GM21526 (cell line): ENCODE measurements around the gene WDR37.

Experiments used
- ATAC-seq: cut with Tn5 transposase; IDR thresholded peaks from one replicate; pipeline ENCODE4 v1.9.1; 2021; ENCODE audit warnings: moderate library complexity; ENCODE audit not compliant: unreplicated experiment, low FRiP score

Gene WDR37

DNA sequence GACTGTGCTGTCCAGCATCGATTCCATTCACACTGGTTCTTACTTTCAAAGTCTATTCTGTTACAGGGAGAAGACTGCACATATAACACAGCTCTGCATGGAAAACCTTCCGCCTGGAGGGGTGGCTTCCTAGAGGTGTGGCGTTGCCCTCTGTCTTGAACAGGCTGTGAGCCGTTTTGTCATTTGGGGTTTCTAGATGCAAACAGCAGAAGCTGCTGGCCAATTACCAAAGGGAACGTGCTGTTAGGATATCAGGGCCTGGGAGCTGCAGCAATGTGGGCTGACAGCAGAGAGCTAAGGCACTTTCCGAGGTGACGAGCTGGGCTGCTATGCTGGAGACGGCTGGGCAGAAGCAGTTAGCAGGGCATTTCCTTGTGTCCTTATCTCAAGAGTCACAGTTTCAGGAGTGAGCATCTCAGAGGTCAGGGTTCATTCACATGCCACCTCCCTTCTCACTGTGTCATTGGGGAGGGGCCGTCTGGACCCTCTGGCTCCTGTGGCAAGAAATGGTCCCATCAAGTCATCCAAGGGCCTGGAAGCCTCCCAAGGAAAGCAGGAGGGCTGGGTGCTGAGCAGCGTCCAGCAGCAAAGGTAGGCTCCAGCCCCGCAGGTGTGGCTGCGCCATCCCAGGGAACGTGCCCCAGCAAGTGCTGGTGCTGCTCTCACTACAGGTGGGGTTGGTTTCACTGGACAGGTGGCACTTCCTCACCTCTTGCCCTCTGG lies 106.5 kb downstream of the WDR37 start:
- ATAC-seq = no peak

DNA sequence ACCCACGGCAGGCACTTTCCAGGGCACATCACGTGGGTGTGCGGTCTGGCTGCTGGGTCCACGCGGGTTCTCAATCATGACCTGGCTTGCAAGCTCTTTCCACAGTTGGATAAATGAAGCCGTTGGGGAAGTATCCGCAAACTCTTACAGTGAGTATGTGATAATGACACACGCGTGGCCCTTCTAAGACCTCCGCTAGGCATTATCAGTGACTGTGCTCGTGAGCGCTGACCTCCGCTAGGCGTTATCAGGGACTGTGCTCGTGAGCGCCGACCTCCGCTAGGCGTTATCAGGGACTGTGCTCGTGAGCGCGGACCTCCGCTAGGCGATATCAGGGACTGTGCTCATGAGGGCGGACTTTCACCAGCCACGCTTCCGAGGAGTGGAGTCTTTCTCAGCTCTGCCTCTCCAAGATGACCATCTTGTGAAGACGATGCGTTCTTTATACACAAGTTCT lies 107.0 kb downstream of the WDR37 start:
- ATAC-seq = no peak

DNA sequence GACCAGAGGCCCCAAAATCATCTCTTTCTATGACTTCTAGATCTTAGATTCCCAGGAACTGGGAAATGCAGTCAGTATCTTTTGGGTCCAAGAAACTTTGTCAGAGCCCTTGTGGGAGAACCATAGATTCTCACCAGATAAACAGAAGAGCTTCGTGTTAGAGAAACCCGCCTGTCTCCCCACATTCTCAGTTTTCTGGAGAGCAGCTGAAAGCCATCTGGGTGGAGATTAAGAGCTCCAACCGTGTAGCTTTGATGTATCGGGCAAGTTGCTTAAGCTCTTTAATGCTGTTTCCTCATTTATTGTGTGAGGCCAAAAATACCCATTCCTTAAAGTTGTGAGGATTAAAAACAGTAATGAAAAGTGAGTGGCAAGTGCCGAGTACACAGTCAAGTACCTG lies 107.6 kb downstream of the WDR37 start:
- ATAC-seq = no peak

DNA sequence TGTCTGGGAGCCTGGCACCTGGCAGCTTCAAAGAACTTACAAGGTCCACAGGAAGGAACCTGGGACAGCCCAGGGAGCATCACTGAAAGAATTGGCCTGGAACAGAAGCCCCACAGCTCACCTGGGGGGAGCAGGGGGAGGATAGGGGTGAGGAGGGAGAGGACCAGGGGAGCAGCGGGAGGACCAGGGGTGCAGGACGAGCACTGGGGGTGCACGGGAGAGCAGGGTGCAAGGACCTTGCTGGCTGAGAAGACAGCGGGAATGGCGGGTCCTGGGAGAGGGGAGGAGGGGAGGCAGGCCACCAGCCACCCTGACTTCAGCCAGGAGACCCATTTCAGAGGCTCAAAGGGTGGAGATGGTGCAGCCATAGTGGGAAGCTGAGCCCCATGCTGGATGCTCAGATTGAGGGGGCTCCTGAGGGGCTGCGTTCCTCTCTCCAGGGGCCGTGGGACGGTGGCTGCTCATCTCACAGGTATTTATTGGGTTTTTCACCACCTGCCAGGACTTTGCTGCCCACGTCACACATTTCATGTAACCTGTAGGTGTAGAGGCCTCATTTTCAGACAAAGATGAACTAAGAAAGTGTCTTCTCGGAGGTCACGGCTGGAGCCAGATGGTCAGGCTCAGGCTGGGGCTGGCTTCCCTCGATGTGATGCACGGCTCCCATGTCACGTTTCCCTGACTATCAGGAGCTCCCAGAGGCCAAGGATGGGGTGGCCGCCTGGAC lies 110.1 kb downstream of the WDR37 start:
- ATAC-seq = no peak

DNA sequence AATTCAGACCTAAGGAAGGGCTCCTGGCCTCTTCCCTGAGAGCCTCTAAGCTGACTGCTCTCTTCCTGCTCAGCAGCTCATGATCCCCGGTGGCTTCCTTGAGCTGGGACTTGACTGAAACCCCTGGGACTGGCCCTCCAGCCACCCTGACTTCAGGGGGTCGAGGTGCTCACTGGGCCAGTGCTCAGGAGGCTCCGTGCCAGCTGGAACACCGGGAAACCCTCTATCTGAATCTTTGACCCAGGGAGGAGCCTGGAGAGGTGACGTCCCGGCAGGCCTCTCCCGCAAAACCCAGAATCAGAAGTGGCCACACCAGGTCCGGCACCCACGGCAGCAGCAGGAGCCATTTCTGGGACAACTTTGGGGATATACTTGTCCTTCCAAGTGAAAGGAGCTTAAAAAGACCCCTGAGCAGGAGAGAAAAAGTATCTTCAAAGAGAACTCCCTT lies 110.7 kb downstream of the WDR37 start:
- ATAC-seq = no peak

DNA sequence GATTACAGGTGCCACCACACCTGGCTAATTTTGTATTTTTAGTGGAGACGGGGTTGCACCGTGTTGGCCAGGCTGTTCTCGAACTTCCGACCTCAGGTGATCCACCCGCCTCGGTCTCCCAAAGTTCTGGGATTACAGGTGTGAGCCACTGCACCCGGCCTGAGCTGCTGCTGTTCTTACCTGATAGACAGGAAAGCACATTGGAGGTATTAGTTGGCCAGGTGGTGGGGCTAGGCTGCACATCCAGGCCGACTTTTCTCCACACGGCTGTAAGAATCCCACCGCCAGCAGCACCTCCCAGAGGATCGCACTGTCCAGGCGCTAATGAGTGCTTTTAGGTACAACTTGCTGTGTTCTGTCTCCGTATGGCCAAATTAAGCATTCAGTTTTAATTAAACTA lies 112.6 kb downstream of the WDR37 start:
- ATAC-seq = no peak

DNA sequence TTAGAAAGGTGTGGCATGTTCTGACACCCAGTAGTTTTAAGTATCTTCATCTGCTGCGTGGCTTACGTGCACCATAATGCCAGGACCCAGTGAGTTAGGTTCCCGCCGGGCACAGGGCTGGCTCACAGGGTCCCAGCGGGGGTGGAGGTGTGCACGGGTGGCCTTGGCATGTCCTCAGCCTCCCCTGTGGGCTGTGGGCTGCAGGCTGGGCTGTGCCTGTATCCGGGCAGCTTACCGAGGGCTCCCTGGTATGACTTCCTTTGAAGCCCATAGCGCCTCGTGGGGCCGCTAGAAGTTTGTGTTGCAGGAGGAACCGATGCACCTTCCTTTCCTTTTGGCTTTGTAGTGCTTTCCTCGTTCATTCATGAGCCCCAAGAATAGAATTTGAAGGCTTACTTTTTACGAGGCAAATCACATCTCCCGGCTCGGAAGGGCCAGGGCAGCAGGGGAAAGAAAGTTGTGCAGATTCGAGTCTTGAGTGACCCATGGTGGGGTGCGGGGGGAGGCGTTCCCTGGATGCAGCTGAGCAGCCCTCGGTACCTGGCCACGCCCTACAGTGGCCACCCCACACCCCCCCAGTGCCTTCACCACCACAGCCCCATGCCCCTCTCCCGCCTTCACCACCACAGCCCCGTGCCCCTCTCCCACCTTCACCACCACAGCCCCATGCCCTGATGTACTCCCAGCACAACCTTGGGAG lies 113.2 kb downstream of the WDR37 start:
- ATAC-seq = no peak

DNA sequence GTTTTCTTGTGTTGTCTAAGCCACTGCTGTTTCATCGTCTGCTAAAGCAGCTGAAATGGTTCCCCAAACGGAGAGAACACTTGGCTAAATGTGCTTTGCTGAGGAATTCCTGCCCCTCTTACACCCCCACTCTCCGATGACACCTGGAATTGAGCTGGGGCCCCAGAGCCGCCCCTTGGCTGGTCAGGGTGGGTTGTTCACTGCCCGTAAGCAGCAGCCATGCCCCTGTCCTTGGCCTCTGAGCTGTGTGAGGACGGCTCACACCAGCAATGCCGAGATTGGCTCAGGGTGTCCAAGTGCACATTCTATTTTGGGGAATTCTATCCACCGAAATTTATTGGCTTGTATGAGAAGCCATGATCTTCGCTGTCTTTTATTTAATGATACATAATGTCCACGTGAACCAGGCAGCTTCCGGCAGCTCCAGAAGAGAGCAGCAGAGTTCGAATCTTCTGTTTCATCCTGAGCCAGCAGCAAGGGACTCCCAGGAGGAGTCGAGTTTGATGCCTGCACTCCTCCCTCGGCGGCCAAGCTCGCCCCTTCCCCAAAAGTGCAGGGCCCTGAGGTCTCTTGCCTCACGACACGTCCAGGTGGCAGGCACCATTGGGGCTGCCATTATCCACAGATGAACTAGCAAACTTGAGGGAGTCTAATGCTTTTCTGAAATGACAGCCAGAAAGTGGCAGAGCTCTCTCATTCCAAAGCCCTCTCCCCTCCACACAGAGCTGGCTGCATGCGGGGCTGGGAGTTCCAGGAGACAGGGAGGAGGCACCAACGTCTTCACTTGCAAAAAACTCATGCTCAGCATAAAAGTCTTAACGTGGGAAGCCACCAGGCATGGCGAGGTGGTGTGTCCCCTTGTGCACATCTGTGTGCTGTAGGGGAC lies 114.0 kb downstream of the WDR37 start:
- ATAC-seq = no peak

DNA sequence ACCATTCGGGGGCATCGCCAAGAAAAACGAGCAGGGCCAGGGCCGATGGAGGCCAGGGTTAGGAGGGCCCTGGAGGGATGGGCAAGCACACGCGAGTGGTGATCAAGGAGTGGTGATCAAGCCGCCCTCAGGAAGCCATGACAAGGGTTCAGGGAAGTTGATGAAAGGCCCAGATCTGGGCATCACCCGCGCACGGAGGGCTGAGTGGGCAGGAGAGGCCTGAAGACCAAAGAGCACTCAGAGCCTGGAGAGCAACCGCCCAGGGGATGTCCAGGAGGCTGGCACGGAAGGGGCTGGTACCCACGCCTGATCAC lies 114.6 kb downstream of the WDR37 start:
- no peak for ATAC-seq

DNA sequence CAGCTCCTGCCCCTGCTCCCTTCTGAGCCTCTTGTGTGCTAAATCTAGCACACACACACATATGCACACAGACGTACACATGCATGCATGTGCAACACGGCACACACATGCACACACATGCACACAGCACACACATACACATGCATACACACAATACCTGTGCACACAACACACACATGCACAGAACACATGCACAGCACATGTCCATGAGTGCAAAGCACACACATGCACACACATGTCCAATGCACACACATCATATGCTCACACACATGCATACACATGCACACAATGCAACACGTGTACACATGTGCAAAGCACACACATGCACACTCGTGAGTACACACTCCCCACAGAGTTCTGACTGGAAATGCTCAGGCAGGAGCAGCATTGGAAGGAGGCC lies 115.0 kb downstream of the WDR37 start:
- no peak for ATAC-seq

DNA sequence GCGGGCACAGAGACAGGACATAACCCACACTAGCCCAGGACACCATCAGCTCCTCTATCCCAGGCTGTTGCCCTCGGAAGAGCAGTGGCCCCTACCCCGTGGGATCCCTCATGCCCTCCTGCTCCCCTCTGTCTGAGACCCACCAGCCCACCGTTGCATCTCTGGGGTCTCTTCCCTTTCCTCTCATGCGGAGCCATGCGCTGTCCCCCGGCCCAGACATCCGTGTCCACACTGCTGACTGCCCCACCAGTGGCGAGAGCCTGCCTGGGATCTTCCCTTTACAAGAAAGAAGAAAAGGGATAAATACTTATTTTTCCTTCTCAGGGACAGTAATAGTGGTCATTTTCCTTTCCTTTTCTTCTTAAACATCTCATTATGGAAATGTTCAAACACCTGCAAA lies 115.4 kb downstream of the WDR37 start:
- ATAC-seq = no peak

DNA sequence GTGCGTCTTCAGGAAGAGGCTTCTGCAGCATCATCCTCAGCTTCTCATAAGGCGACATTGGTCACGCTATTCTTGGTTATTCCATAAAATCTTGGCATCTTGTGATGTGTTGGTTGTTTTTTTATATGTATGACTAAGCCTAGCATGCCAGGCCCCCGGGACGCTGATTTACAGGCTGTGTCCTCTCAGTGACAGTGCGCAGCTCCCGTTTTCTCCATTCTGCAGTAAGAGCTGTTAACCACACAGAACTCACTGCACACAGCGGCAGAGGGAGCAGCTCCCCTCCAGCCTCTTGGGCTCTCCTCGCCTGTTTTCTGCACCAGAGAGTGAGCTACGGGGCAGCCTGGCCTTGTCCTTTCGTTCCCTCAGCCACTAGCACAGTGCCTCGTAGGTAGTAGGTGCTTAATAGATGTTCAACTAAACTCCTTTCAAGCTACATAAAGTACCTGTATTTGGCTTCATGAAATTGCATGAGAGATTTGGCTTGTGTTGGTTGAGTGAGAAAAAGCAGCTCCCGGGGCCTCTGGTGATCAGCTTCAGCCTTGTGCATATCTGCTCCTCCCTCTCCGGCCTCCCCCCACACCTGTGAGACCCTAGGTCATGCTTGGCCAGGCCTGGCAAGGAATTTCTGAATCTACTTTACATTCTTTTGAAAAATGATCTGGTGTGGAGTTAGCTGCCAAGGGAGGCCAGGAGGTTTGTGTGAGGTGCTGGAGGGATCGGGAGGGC lies 116.2 kb downstream of the WDR37 start:
- no peak for ATAC-seq

DNA sequence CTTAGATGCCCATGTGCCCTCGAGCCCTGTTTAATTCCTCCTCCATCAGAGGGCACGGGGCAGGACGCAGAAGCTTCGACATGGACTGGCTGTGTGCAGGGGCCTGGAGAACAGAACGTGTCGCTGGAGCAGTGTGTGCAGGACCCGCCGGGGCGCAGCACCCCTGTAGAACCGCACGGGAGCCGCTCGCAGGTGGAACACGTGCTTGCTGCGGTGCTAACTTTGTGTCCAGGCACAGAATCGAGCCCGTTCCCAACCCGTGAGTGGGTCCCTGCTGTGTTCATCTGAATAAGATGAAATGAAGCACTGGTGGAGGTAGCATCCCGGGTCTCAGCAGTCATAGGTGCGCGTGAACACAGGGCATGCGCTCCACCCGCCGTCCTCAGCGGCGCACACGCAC lies 116.9 kb downstream of the WDR37 start:
- ATAC-seq = no peak

DNA sequence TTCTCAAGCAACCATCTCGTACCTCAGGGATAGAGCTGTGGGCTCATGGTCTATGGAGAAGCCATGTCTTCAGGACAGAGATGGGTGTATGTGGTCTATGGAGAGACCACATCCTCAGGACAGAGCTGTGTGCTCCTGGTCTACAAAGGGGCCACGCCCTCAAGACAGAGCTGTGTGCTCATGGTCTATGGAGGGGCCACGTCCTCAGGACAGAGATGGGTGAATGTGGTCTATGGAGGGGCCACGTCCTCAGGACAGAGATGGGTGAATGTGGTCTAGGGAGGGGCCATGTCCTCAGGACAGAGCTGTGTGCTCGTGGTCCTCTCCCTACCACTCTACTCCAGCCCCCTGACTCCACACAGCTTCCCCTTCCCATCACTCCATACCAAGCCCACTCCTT lies 117.8 kb downstream of the WDR37 start:
- no peak for ATAC-seq

DNA sequence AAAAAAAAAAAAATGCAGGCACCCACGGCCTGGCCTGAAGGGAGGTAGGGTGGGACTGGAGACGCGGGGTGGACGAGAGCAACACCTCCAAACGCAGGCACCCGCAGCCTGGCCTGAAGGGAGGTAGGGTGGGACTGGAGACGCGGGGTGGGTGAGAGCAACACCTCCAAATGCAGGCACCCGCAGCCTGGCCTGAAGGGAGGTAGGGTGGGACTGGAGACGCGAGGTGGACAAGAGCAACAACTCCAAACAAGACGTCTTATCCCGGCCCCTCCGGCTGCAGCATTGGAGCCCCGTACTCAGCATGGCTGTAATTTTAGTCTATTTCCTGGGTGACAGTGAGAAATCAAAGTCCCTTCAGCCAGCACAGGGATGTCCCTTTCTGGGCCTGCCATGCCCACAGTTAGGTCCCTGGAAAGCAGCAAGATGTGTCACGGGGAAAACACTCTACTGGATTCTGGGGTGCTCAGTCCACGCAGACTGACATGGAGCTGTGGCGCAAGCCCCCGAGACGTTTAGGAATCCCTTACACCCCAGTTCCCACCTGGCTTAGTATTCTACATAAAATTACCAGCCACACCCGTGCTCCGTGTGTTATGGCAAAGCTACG lies 119.9 kb downstream of the WDR37 start:
- ATAC-seq = no peak

DNA sequence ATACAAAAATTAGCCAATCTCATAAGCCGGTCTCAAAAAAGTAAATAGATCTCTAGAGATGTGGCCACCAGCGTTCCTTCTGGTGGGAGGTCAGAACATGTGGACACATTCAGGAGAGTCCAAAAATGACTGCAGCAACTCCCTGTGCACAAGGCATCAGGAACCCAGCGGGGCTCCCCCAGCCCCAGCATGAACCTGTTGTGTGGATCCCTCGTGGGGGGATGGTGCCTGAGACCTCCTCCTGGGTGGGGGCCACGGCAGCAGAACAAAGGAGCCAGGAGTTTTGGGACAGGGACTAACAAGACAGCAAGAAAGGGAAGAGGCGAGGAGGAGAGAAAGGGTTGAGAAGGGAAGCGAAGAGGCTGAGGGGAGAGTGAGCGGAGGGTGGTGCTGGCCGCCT lies 121.8 kb downstream of the WDR37 start:
- no peak for ATAC-seq

DNA sequence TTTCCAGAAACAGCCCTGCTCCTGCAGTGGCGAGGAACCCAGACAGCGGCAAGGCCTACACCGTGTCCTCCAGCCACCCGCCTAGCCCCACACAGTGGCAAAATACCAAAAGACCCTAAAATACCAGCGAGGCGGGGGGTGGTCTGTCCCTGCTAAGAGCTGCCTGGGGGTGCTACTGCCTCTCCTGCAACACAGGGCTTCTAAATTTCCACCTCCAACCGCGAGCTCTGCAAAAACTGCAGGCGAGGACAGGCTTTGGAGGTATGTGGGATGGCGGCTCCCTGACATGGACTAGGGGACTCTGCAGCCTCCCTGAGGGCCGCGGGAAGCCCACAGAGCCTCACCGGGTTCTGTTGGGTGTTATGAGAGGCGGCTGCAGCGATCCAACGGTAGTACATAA lies 122.3 kb downstream of the WDR37 start:
- ATAC-seq = no peak

DNA sequence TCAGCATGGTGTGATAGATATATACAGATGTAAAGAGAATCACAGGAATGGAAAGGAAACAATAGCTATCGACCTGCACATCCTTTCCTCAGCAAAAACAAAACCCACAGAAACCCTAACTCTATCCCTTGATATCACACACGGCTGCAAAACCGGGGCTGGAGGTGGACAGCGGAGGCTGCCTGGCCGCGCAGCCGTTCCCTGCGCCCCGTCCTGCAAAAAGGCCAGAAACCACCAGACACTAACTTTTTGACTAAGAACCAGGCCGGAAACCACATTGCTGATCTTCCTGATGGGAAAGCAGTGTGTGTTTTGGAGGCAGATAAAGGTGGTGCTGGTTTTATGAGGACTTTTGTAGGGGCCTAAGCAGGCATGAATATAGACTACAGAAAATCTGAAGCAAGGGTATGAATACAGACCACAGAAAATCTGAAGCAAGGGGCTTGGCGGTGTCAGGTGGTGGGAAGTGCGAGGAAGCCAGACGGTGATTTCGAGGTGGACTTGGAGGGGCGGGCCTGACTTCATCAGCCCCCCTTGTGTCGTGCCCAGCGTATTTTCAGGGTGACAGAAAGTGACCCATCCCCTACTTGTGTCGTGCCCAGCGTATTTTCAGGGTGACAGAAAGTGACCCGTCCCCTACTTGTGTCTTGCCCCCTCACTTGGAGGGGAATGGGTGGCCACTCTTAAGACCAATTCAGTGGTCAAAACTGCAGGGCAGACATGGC lies 123.3 kb downstream of the WDR37 start:
- ATAC-seq = no peak
